Activated naive CD4-positive, alpha-beta T cell (primary cell): ENCODE data around the gene IGSF3.
"Not testable (repeated sequence)": the region's sequence is repeated elsewhere in the genome, so short reads cannot be mapped to it uniquely, and the experiment has no call there.

Experiments used
- DNase-seq, 4 experiments: peaks; one replicate each; lab custom pipeline; 2025; lab: John Stamatoyannopoulos, UW

The IGSF3 gene

GRCh38 chr1:116664366-116664977, 3.1 kb downstream of the IGSF3 start:
- DNase-seq = no peak

- DNase-seq = no peak
Observed at GRCh38 chr1:116663821-116664220, 3.7 kb downstream of the IGSF3 start.

GRCh38 chr1:116661633-116662032, 5.9 kb downstream of the IGSF3 start:
- no peak for DNase-seq

DNA sequence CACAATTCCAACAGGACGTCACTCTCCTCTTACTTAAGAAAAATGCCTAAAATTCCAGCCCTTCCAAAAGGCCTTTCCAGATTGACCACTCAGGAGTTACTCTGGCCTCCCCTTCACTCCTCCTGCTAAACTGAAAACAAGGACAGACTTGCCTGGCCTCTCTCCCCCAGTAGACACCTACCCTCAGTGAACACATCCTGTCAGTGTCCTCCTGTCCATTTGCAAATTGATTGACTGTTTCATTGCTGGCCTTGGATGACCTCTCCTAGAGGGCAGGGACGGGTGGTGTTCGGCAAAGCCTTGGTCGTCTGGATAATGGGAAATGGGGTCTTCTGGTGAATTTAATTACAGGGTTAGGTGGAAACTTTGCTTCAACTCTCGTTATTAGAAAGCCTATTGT, 8.9 kb downstream of the IGSF3 start:
- DNase-seq = not testable (repeated sequence)

DNA sequence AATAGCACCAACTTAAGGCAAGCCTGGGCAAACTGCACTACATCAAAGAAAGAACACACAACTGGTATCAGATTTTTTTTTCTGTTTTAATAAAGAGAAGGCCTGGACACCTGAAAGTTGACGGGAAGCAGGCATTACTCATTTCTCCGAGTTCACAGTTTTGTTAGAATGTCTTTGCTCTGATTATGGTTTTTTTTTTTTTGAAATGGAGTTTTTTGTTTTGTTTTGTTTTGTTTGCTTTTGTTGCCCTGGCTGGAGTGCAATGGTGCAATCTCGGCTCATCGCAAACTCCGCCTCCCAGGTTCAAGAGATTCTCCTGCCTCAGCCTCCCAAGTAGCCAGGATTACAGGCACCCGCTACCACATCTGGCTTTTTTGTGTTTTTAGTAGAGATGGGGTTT, 9.7 kb downstream of the IGSF3 start:
- DNase-seq = not testable (repeated sequence)

- DNase-seq = no peak
Observed at GRCh38 chr1:116654351-116654750, 13.2 kb downstream of the IGSF3 start.

- DNase-seq = not testable (repeated sequence)
Observed at GRCh38 chr1:116652598-116652997, 14.9 kb downstream of the IGSF3 start.

GRCh38 chr1:116650781-116651180, 16.8 kb downstream of the IGSF3 start:
- DNase-seq = not testable (repeated sequence)

DNA sequence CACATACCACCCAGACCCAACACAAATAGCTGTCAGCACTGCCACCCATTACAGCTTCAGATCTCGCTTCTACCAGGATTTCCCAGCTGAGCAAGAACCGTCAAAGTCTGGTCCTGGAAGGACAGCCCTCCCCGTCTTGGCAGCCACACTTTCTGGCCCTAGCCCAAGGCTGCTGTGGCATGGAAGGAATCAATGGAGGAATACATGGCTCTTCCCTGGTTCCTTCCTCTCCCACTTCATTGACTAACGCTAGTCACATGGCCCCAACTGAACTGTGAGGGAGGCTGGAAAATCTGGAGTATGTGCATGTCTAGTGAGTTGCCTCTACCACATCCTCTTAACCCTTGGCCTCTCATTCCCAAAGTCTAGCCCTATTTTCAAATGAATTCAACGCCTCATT, 18.5 kb downstream of the IGSF3 start:
- not testable (repeated sequence) for DNase-seq

DNA sequence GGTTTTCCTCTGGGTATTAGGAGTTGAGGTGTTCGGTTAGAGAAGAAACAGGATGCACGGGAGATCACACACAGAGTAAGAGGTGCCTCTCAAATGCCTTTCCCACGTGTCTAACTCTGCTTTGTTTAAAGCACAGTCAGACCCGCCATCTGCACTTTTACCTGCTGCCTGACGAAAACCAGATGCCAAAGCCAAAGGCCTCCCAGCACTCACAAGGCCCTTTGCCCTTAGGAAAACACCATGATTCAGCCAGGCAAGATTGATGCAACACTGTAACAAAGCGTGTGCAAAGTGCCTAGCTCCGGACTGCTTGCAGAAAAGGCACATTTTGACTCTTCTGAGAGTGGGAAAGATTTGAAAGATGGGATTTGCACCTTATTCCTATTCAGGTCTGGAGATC, 19.2 kb downstream of the IGSF3 start:
- DNase-seq = not testable (repeated sequence)

DNA sequence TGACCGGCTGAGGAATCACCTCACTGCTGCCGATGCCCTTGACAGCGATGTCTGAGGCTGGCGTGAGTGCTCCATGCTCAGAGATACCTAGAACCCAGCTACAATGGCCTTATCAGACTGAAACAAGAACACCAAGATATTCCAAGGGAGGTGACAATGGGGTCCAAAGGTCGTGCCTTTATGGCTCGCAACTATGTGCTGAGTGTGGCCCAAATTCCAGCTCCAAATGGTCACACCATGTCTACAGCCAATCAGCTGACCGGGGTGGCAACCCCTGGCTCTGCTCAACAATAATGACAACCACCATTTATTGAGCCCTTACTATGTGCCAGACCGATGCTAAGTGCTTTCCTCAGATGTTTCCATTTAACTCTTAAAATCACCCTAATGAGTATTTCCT, 20.3 kb downstream of the IGSF3 start:
- not testable (repeated sequence) for DNase-seq

GRCh38 chr1:116646673-116647170, 20.8 kb downstream of the IGSF3 start:
- not testable (repeated sequence) for DNase-seq

DNA sequence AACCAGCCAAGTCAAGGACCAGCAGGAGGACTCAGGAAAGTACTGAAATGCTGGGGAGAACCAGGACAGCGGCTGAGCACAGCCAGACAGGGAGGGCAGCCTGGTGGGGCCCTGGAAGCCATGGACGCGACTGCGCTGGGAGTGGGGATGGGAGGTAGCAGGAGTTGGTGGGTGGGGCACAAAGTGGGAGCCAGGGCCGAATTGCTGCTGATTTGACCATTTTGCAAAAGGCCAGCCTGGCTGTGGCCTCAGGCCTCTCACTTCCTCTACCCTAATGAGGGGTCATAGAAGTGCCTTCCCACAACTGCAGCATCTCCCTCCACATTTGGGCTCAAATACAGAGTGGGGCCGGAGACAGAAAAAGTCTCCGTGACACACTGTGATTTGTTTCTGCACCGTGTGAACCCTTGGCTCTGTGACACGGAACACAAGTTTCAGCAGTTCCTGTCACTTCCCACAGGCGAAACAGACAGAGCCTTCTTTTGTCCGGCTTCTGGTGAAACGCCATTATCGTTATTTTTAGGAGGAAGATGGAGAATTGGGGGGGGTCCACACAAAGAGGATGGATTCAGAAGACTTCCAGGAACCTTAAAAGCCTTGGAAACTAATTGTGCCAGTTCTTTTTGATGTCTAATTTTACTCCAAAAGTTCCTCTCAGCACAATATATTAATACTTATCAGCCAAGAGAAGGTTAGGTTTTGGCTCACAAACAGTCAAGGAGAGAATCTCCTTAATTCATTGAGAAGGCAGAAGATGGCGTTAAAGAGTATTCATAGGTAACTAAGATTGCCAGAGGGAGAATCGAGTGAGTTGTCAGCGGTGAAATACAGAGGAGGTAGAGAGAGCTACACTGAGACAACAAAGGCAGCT, 21.5 kb downstream of the IGSF3 start:
- not testable (repeated sequence) for DNase-seq

GRCh38 chr1:116644993-116645392, 22.5 kb downstream of the IGSF3 start:
- DNase-seq = not testable (repeated sequence)

GRCh38 chr1:116644096-116644495, 23.4 kb downstream of the IGSF3 start:
- DNase-seq = not testable (repeated sequence)

DNA sequence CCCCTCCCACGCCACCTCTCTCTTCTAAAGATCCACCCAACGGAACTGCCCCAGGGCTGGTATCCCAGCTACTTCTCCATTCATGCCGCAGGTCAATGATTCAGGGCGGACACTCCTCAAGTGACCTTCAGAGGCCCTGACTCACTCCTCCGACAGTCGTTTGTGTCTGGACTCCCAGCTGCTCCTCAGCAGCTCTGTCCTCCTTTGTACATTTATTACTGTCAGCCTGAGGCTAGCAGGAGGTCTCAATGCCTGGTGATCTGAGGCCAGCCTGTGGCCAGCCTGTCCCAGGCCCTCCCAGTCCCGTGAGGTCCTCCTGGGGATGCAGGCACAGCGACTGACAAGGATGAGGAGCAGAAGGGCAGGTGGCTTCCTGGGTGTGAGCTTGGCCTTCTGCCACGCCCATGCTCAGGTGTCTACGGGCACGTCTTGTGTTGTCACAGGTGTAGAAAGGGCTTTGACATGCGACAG, 24.2 kb downstream of the IGSF3 start:
- not testable (repeated sequence) for DNase-seq

DNA sequence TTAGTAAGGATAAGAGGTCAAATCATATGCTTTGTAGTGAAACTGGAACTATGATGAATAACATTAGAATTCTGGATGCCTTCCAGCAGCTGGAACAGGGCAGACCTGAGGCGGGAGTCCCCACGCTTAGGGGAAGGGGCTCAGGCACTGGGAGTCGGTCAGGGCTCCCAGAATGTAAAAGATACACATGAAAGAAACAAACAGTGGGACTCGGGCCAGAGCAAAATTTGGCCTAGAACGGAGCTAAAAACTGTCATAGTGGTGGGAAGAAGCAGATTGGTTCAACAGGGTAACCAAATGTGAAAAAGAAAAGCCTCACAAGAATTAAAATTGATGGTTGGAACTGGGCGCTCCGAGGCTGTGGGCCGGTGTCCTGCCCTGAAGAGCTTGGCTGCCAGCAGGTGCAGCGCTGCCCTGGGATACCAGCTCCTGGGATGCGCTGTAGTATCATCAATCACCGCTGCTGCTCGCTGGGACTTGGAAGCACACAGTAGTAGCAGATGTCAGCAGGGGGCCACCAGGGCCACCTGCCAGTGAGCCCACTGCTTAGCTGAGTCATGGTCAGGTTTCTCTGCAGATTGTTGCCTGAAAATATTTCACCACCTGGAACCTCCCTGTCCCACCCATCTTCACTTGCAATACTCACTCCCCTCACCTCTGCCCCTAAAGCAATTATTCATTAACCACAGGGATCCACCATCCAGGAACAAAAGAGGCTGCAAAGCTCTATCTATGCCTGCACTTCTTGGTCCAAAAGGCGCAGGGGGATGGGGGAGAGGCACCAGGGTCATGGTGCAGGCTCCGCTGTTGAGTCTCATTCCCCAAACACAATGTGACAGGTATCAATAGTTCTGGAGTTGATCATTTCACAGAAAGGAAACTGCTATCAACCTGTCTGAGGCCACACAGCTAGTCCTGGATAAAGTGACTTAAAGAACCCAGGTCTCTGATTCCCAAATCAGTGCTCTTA, 24.9 kb downstream of the IGSF3 start:
- not testable (repeated sequence) for DNase-seq

- not testable (repeated sequence) for DNase-seq
Observed at GRCh38 chr1:116637583-116637982, 29.9 kb downstream of the IGSF3 start.

- not testable (repeated sequence) for DNase-seq
Observed at GRCh38 chr1:116636584-116636983, 30.9 kb downstream of the IGSF3 start.

GRCh38 chr1:116634386-116634785, 33.1 kb downstream of the IGSF3 start:
- DNase-seq = not testable (repeated sequence)
